Panc1 (cell line): ENCODE data around the gene DACH1.

Experiments
- SIN3A ChIP-seq: IDR thresholded peaks from 2 replicates; pipeline ENCODE4 v1.6.1; 2012; ENCODE audit warnings: low read depth, mild to moderate bottlenecking, low read length, moderate library complexity, borderline replicate concordance; ENCODE audit not compliant: insufficient read depth
- TF ChIP-seq, protein P1 (sequence below), 2 experiments: IDR thresholded peaks; 2 replicates each; pipeline ENCODE4 v1.6.1; 2011 to 2012; ENCODE audit warnings: low read depth in 2 of 2, control low read depth in 1 of 2, low read length in 1 of 2, mild to moderate bottlenecking in 1 of 2, moderate library complexity in 1 of 2; ENCODE audit not compliant: insufficient read depth in 1 of 2
- TF ChIP-seq, protein P2 (sequence below): fragments of 450-650 bp; IDR thresholded peaks from 2 replicates; pipeline ENCODE4 v1.5.1; 2017; ENCODE audit warnings: mild to moderate bottlenecking

DNA sequence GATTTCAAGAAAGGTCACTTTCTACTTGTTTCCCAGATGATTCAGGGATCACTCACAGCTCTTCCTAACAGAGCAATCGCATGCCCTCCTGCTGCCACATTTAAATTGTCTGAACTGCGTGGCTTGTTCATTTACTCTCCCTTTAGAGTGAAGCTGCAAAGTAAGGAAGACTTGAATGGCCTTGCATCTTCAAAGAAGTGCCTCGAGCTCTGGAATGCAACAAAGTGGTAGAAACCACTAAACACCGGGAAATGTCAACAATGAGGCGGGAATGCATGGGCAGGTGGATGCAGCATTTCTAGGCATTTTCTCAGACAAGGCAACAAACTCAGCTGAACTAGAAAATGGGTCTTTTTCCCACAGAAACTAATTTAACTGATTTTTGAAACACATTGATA lies 10.3 kb upstream of the DACH1 start:
- TF ChIP-seq SIN3A = no peak
- TF ChIP-seq, protein P1, sequence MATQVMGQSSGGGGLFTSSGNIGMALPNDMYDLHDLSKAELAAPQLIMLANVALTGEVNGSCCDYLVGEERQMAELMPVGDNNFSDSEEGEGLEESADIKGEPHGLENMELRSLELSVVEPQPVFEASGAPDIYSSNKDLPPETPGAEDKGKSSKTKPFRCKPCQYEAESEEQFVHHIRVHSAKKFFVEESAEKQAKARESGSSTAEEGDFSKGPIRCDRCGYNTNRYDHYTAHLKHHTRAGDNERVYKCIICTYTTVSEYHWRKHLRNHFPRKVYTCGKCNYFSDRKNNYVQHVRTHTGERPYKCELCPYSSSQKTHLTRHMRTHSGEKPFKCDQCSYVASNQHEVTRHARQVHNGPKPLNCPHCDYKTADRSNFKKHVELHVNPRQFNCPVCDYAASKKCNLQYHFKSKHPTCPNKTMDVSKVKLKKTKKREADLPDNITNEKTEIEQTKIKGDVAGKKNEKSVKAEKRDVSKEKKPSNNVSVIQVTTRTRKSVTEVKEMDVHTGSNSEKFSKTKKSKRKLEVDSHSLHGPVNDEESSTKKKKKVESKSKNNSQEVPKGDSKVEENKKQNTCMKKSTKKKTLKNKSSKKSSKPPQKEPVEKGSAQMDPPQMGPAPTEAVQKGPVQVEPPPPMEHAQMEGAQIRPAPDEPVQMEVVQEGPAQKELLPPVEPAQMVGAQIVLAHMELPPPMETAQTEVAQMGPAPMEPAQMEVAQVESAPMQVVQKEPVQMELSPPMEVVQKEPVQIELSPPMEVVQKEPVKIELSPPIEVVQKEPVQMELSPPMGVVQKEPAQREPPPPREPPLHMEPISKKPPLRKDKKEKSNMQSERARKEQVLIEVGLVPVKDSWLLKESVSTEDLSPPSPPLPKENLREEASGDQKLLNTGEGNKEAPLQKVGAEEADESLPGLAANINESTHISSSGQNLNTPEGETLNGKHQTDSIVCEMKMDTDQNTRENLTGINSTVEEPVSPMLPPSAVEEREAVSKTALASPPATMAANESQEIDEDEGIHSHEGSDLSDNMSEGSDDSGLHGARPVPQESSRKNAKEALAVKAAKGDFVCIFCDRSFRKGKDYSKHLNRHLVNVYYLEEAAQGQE (IDR thresholded peaks at IDR 0.05; ENCODE audit: insufficient read depth in 1 of 2, low read depth in 2 of 2, low read length in 1 of 2) = no peak
- TF ChIP-seq, protein P2, sequence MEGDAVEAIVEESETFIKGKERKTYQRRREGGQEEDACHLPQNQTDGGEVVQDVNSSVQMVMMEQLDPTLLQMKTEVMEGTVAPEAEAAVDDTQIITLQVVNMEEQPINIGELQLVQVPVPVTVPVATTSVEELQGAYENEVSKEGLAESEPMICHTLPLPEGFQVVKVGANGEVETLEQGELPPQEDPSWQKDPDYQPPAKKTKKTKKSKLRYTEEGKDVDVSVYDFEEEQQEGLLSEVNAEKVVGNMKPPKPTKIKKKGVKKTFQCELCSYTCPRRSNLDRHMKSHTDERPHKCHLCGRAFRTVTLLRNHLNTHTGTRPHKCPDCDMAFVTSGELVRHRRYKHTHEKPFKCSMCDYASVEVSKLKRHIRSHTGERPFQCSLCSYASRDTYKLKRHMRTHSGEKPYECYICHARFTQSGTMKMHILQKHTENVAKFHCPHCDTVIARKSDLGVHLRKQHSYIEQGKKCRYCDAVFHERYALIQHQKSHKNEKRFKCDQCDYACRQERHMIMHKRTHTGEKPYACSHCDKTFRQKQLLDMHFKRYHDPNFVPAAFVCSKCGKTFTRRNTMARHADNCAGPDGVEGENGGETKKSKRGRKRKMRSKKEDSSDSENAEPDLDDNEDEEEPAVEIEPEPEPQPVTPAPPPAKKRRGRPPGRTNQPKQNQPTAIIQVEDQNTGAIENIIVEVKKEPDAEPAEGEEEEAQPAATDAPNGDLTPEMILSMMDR = no peak
